Sigmoid colon (tissue), 7 donors: Measurements from ENCODE around the gene RABL2B. TPM values are rescaled to one million over a fixed set of nuclear protein-coding genes. Genes with fewer than 3 reads are reported as not detected.

Experiments used
- DNase-seq: peaks from one replicate; pipeline ENCODE4 v3.0.0-alpha.2; 2019
- H3K27ac ChIP-seq, 4 donors: fragments of 200-600 bp; sonication (generic); one replicate each; pipeline ENCODE4 v1.5.1; 2016 to 2019; ENCODE audit warnings: mild to moderate bottlenecking in 1 of 4
- H3K27me3 ChIP-seq, 3 donors: fragments of 200-600 bp; sonication (generic); one replicate each; pipeline ENCODE4 v1.5.1; 2019; ENCODE audit warnings: mild to moderate bottlenecking in 1 of 3
- H3K36me3 ChIP-seq, 4 donors: fragments of 200-600 bp; sonication (generic); one replicate each; pipeline ENCODE4 v1.5.1; 2016 to 2019
- H3K4me1 ChIP-seq, 4 donors: fragments of 200-600 bp; sonication (generic); one replicate each; pipeline ENCODE4 v1.5.1; 2017 to 2019
- H3K4me3 ChIP-seq, 4 donors: fragments of 200-600 bp; sonication (generic); one replicate each; pipeline ENCODE4 v1.5.1; 2017 to 2019; ENCODE audit warnings: mild to moderate bottlenecking in 2 of 4, moderate library complexity in 1 of 4
- H3K9me3 ChIP-seq, 4 donors: fragments of 200-600 bp in 3 of 4; sonication (generic) in 3 of 4; one replicate each; pipeline versions ENCODE4 v1.5.1 to v1.6.1; 2013 to 2019
- CTCF ChIP-seq, 4 experiments: fragments of 450-650 bp in 3 of 4; fragments of 200-600 bp in 1 of 4; IDR thresholded peaks; one replicate each; pipeline ENCODE4 v1.5.1; 2016 to 2019; ENCODE audit warnings: antibody characterized with exemption in 4 of 4, mild to moderate bottlenecking in 3 of 4, moderate library complexity in 2 of 4
- EP300 ChIP-seq, 4 donors: sonication (generic); formaldehyde crosslinking; IDR thresholded peaks; one replicate each; pipeline ENCODE4 v1.6.1; 2017; ENCODE audit warnings: antibody characterized with exemption in 4 of 4
- POLR2A ChIP-seq, 2 donors: fragments of 450-650 bp; IDR thresholded peaks; one replicate each; pipeline ENCODE4 v1.6.1; 2016; ENCODE audit warnings: antibody characterized with exemption in 2 of 2, mild to moderate bottlenecking in 2 of 2, moderate library complexity in 2 of 2
- POLR2AphosphoS5 ChIP-seq, 4 donors: sonication (generic); formaldehyde crosslinking; IDR thresholded peaks; one replicate each; pipeline ENCODE4 v1.6.1; 2017; ENCODE audit warnings: antibody characterized with exemption in 4 of 4
- WGBS, 2 donors: extraction: QIAGEN DNeasy Blood & Tissue Kit; methylation state at CpG; one replicate each; pipeline ENCODE4 v1.1.7; 2013; 5-methylcytosine and 5-hydroxymethylcytosine counted together
- intact Hi-C: fragments of 100-400 bp; cut with DNase I; formaldehyde crosslinking; loops from one replicate; pipeline ENCODE4 v1.15.1; 2023
- polyA plus RNA-seq, 3 donors: library from polyadenylated mRNA; stranded (reverse); fragments of 200-250 nt; gene quantifications; one replicate each; pipeline ENCODE4 v1.2.3, GENCODE V29; 2013
- total RNA-seq, 4 donors: library from RNA; depleted of rRNA; stranded (reverse); fragments of >200 nt; gene quantifications; one replicate each; pipeline ENCODE4 v1.1.0, GENCODE V29; 2016
- donor health status: healthy with polysubstance abuse.
- donor health status: Bipolar disorder and iron deficiency.
- donor health status: healthy.

Gene RABL2B
- total and polyA plus RNA-seq, 7 donors = 10.3 to 29.6 (median 14.5) TPM

- no peaks in the 10 kb centered on the region for H3K4me1 ChIP-seq
- no peaks in the 10 kb centered on the region for H3K36me3 ChIP-seq
- H3K9me3 ChIP-seq = no peaks in the 10 kb centered on the region
- H3K4me3 ChIP-seq = no peak overlapping the region
- 82 to 85% methylated on average over 12 of the region's 12 CpGs for WGBS, 2 donors
- no peak for TF ChIP-seq CTCF (IDR thresholded peaks at IDR 0.05)
- no peak for TF ChIP-seq POLR2AphosphoS5 (IDR thresholded peaks at IDR 0.05)
- TF ChIP-seq EP300 (IDR thresholded peaks at IDR 0.05) = no peak
- no peak for TF ChIP-seq POLR2A (IDR thresholded peaks at IDR 0.05)
- intact Hi-C loops = no loop called here
- DNase-seq = no peak
- H3K27me3 ChIP-seq = peaks cover 0 to 8% (median 3%) of the 10 kb centered on the region in 3 donors
- H3K27ac ChIP-seq = no peak overlapping the region
These were observed 43.5 kb downstream of the RABL2B start for GRCh38 chr22:50739894-50740293.

- H3K27ac ChIP-seq = no peak overlapping the region
- H3K27me3 ChIP-seq = peaks cover 0 to 8% (median 3%) of the 10 kb centered on the region in 3 donors
- TF ChIP-seq CTCF (IDR thresholded peaks at IDR 0.05) (no peak), POLR2A (IDR thresholded peaks at IDR 0.05) (no peak), POLR2AphosphoS5 (IDR thresholded peaks at IDR 0.05) (no peak), EP300 (IDR thresholded peaks at IDR 0.05) (no peak)
- whole genome bisulfite sequencing, 2 donors = 84 to 87% methylated on average over 17 of the region's 17 CpGs
- DNase-seq = no peak
- intact Hi-C loops = no loop called here
- H3K4me1 ChIP-seq = no peaks in the 10 kb centered on the region
- H3K36me3 ChIP-seq = no peaks in the 10 kb centered on the region
- no peak overlapping the region for H3K4me3 ChIP-seq
- no peaks in the 10 kb centered on the region for H3K9me3 ChIP-seq
These were observed 44.2 kb downstream of the RABL2B start for GRCh38 chr22:50739279-50739691.

GRCh38 chr22:50738649-50739227, 44.7 kb downstream of the RABL2B start:
- Histone ChIP-seq H3K9me3 (no peaks in the 10 kb centered on the region), H3K27ac (no peak overlapping the region), H3K36me3 (no peaks in the 10 kb centered on the region), H3K4me1 (peaks cover 0 to under 1% (median 0%) of the 10 kb centered on the region in 4 donors), H3K4me3 (no peak overlapping the region), H3K27me3 (peaks cover 0 to 8% (median 3%) of the 10 kb centered on the region in 3 donors)
- DNase-seq = no peak
- 77 to 82% methylated on average over 10 of the region's 10 CpGs for WGBS, 2 donors
- TF ChIP-seq CTCF (IDR thresholded peaks at IDR 0.05) = no peak
- no peak for TF ChIP-seq POLR2AphosphoS5 (IDR thresholded peaks at IDR 0.05)
- TF ChIP-seq EP300 (IDR thresholded peaks at IDR 0.05) = no peak
- no peak for TF ChIP-seq POLR2A (IDR thresholded peaks at IDR 0.05)
- intact Hi-C loops = no loop called here

GRCh38 chr22:50737728-50738648, 45.4 kb downstream of the RABL2B start, which contains the start of gene ACR:
Gene ACR (plus strand): TSS chr22:50738204. CDS start chr22:50738236, 32 bp downstream.
- no peaks in the 10 kb centered on the region for H3K9me3 ChIP-seq
- peaks cover 0 to 8% (median 3%) of the 10 kb centered on the region in 3 donors for H3K27me3 ChIP-seq
- no peak within 1 kb of the TSS for H3K4me3 ChIP-seq
- H3K27ac ChIP-seq = no peak within 1 kb of the TSS
- no peak for TF ChIP-seq CTCF (IDR thresholded peaks at IDR 0.05)
- 73 to 79% methylated on average over 13 of the region's 13 CpGs for WGBS, 2 donors
- no peaks in the 10 kb centered on the region for H3K36me3 ChIP-seq
- H3K4me1 ChIP-seq = peaks cover 0 to 7% (median 3%) of the 10 kb centered on the region in 4 donors
- intact Hi-C loops = no loop called here
- no peak for DNase-seq
